ENCODE results near the gene MIOX.

GRCh38 chr22:50526834-50527801, 40.5 kb downstream of the MIOX start:
- TF ChIP-seq, protein P1, sequence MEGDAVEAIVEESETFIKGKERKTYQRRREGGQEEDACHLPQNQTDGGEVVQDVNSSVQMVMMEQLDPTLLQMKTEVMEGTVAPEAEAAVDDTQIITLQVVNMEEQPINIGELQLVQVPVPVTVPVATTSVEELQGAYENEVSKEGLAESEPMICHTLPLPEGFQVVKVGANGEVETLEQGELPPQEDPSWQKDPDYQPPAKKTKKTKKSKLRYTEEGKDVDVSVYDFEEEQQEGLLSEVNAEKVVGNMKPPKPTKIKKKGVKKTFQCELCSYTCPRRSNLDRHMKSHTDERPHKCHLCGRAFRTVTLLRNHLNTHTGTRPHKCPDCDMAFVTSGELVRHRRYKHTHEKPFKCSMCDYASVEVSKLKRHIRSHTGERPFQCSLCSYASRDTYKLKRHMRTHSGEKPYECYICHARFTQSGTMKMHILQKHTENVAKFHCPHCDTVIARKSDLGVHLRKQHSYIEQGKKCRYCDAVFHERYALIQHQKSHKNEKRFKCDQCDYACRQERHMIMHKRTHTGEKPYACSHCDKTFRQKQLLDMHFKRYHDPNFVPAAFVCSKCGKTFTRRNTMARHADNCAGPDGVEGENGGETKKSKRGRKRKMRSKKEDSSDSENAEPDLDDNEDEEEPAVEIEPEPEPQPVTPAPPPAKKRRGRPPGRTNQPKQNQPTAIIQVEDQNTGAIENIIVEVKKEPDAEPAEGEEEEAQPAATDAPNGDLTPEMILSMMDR (IDR thresholded peaks at IDR 0.05 in 2 of 3, conservative IDR thresholded peaks at IDR 0.05 in 1 of 3; ENCODE audit: borderline replicate concordance in 1 of 3, insufficient read depth in 1 of 3, low read depth in 2 of 3, low read length in 2 of 3) = no peak
- peak; percentile 62 for TF ChIP-seq POLR2AphosphoS5 (IDR thresholded peaks at IDR 0.05; ENCODE audit: low read depth, low read length)
